IMR-90 (cell line): ENCODE results near the gene DRC7. TPM values are rescaled to one million over a fixed set of nuclear protein-coding genes. Genes with fewer than 3 reads are reported as not detected.

ENCODE experiments used
- BHLHE40 ChIP-seq: fragments of 150-350 bp; IDR thresholded peaks from 2 replicates; pipeline ENCODE4 v1.6.1; 2016; ENCODE audit warnings: mild to moderate bottlenecking, low read depth, low read length
- CHD1 ChIP-seq: IDR thresholded peaks from 2 replicates; pipeline ENCODE4 v1.6.1; 2012; ENCODE audit warnings: low read depth, low read length, improper control_type of control experiment
- polyA plus RNA-seq, 3 experiments: library from polyadenylated mRNA; depleted of rRNA; stranded (reverse); fragments of >200 nt; gene quantifications; 2 replicates each; pipeline ENCODE4 v1.2.3, GENCODE V29; 2012; ENCODE audit warnings: low replicate concordance in 1 of 3
- total RNA-seq: library from RNA; depleted of rRNA; stranded (reverse); fragments of >200 nt; gene quantifications from 2 replicates; pipeline ENCODE4 v1.2.3, GENCODE V29; 2012
- TF ChIP-seq, protein P1 (sequence below): fragments of 150-350 bp; IDR thresholded peaks from 2 replicates; pipeline ENCODE4 v1.6.1; 2017; ENCODE audit warnings: mild to moderate bottlenecking, antibody characterized with exemption, low read length, low read depth
- TF ChIP-seq, protein P2 (sequence below): fragments of 150-350 bp; IDR thresholded peaks from 2 replicates; pipeline ENCODE4 v1.6.1; 2016; ENCODE audit warnings: low read depth, mild to moderate bottlenecking, low read length, moderate library complexity, borderline replicate concordance

The DRC7 gene
- total and polyA plus RNA-seq, 2 of the 4 experiments (the other 2 are of a cell fraction): not detected

DNA sequence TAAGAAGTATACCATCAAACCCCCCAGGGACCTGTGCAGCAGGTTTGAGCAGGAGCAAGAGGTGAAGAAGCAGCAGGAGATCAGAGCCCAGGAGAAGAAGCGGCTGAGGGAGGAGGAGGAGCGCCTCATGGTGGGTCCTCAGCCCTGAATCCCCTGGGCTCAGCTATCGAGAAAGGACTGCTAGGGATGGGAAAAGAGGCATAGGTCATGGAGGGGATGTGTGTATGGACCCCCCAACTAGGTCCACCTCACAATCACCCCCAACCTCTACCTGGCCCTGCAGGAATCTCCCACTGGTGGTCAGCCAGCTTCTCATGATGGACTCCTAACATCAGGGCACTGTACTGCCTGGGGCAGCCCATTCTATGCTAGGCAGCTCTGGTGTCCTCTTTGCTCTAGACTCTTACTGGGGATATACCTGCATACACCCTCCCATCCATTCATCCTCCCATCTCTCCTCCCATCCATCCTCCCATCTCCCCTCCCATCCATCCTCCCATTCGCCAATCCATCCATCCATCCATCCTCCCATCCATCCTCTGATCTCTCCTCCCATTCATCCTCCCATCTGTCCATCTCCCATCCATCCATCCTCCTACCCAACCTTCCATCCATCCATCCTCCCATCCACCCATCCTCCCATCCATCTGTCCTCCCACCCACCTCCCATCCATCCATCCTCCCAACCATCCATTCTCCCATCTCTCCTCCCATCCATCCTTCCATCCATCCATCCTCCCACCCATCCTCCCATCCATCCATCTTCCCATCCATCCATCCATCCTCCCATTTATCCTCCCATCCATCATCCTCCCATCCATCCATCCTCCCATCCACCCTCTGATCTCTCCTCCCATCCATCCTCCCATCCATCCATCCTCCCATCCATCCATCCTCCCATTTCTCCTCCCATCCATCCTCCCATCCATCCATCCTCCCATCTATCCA, 10.6 kb downstream of the DRC7 start (continued):
- TF ChIP-seq, protein P1, sequence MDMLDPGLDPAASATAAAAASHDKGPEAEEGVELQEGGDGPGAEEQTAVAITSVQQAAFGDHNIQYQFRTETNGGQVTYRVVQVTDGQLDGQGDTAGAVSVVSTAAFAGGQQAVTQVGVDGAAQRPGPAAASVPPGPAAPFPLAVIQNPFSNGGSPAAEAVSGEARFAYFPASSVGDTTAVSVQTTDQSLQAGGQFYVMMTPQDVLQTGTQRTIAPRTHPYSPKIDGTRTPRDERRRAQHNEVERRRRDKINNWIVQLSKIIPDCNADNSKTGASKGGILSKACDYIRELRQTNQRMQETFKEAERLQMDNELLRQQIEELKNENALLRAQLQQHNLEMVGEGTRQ: no peak
- no peak for TF ChIP-seq CHD1
- TF ChIP-seq, protein P2, sequence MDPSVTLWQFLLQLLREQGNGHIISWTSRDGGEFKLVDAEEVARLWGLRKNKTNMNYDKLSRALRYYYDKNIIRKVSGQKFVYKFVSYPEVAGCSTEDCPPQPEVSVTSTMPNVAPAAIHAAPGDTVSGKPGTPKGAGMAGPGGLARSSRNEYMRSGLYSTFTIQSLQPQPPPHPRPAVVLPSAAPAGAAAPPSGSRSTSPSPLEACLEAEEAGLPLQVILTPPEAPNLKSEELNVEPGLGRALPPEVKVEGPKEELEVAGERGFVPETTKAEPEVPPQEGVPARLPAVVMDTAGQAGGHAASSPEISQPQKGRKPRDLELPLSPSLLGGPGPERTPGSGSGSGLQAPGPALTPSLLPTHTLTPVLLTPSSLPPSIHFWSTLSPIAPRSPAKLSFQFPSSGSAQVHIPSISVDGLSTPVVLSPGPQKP: no peak
- no peak for TF ChIP-seq BHLHE40
